ENCODE results near the gene THAP12.
"Not testable (repeated sequence)": the region's sequence is repeated elsewhere in the genome, so short reads cannot be mapped to it uniquely, and the experiment has no call there.

Gene THAP12

GRCh38 chr11:76321340-76321739, 59.6 kb downstream of the THAP12 start:
- H3K9me3 ChIP-seq (ENCODE audit: control insufficient read depth, low read length) = no peaks in the 10 kb centered on the region
- no peaks in the 10 kb centered on the region for H3K36me3 ChIP-seq (ENCODE audit: control insufficient read depth, insufficient read depth, low read length)
- H3K27ac ChIP-seq (ENCODE audit: insufficient read depth, low read length, poor library complexity, severe bottlenecking) = no peak overlapping the region
- H3K4me1 ChIP-seq (ENCODE audit: control insufficient read depth, insufficient read depth, low read length, poor library complexity, severe bottlenecking) = peaks cover 5% of the 10 kb centered on the region
- peaks cover 7% of the 10 kb centered on the region for H3K27me3 ChIP-seq (replicated peaks; ENCODE audit: control insufficient read depth, insufficient read depth, low read length, poor library complexity, severe bottlenecking)
- DNase-seq = no peak
- no peak overlapping the region for H3K4me3 ChIP-seq (ENCODE audit: insufficient read depth, low read depth, low read length, poor library complexity, severe bottlenecking)

GRCh38 chr11:76320929-76321328, 60.0 kb downstream of the THAP12 start:
- H3K4me1 ChIP-seq (ENCODE audit: control insufficient read depth, insufficient read depth, low read length, poor library complexity, severe bottlenecking) = peaks cover 5% of the 10 kb centered on the region
- peaks cover 7% of the 10 kb centered on the region for H3K27me3 ChIP-seq (replicated peaks; ENCODE audit: control insufficient read depth, insufficient read depth, low read length, poor library complexity, severe bottlenecking)
- no peaks in the 10 kb centered on the region for H3K36me3 ChIP-seq (ENCODE audit: control insufficient read depth, insufficient read depth, low read length)
- no peak overlapping the region for H3K27ac ChIP-seq (ENCODE audit: insufficient read depth, low read length, poor library complexity, severe bottlenecking)
- no peak for DNase-seq
- H3K4me3 ChIP-seq (ENCODE audit: insufficient read depth, low read depth, low read length, poor library complexity, severe bottlenecking) = no peak overlapping the region
- no peaks in the 10 kb centered on the region for H3K9me3 ChIP-seq (ENCODE audit: control insufficient read depth, low read length)

DNA sequence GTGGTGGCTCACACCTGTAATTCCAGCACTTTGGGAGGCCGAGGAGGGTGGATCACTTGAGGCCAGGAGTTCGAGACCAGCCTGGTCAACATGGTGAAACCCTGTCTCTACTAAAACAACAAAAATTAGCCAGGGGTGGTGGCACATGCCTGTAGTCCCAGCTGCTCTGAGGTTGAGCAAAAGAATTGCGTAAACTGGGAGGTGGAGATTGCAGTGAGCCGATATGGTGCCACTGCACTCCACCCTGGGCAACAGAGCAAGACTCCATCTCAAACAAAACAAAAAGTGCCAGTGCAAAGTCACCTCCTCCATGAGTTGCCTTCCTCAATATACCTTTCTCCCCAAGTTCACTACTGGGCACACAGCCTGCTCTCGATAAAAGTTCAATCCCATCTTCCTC, 61.1 kb downstream of the THAP12 start:
- not testable (repeated sequence) for H3K27me3 ChIP-seq (replicated peaks; ENCODE audit: control insufficient read depth, insufficient read depth, low read length, poor library complexity, severe bottlenecking); H3K4me3 ChIP-seq (ENCODE audit: insufficient read depth, low read depth, low read length, poor library complexity, severe bottlenecking); DNase-seq; H3K9me3 ChIP-seq (ENCODE audit: control insufficient read depth, low read length); H3K4me1 ChIP-seq (ENCODE audit: control insufficient read depth, insufficient read depth, low read length, poor library complexity, severe bottlenecking); H3K27ac ChIP-seq (ENCODE audit: insufficient read depth, low read length, poor library complexity, severe bottlenecking); H3K36me3 ChIP-seq (ENCODE audit: control insufficient read depth, insufficient read depth, low read length)

- Histone ChIP-seq H3K27ac (ENCODE audit: insufficient read depth, low read length, poor library complexity, severe bottlenecking) (no peak overlapping the region), H3K4me3 (ENCODE audit: insufficient read depth, low read depth, low read length, poor library complexity, severe bottlenecking) (no peak overlapping the region), H3K9me3 (ENCODE audit: control insufficient read depth, low read length) (no peaks in the 10 kb centered on the region), H3K4me1 (ENCODE audit: control insufficient read depth, insufficient read depth, low read length, poor library complexity, severe bottlenecking) (peaks cover 5% of the 10 kb centered on the region), H3K36me3 (ENCODE audit: control insufficient read depth, insufficient read depth, low read length) (no peaks in the 10 kb centered on the region), H3K27me3 (replicated peaks; ENCODE audit: control insufficient read depth, insufficient read depth, low read length, poor library complexity, severe bottlenecking) (peaks cover 7% of the 10 kb centered on the region)
- DNase-seq = peak; percentile 64 to 78 (median 72)
These were observed 62.1 kb downstream of the THAP12 start for GRCh38 chr11:76318744-76319384.

DNA sequence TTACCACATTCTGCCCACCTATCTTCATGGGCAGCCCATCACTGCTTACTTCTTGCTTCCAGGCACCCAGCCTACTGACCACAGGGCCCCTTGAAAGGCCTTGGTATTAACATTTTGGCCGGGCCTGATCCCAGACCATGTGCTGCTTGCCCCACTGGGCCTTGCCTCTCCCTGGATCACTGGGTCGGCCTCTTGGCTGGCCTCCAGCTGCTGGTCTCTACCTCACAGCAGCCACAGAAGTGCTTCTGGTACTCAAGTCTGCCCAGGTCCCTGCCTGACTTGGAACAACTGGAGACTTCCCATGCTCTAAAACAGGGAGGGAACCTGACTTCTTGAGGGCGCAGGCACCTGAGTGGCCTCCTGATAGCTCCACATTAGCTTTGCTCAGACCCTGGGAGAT, 63.6 kb downstream of the THAP12 start:
- H3K4me1 ChIP-seq (ENCODE audit: control insufficient read depth, insufficient read depth, low read length, poor library complexity, severe bottlenecking) = peaks cover 5% of the 10 kb centered on the region
- no peaks in the 10 kb centered on the region for H3K36me3 ChIP-seq (ENCODE audit: control insufficient read depth, insufficient read depth, low read length)
- no peaks in the 10 kb centered on the region for H3K9me3 ChIP-seq (ENCODE audit: control insufficient read depth, low read length)
- DNase-seq = no peak
- H3K27me3 ChIP-seq (replicated peaks; ENCODE audit: control insufficient read depth, insufficient read depth, low read length, poor library complexity, severe bottlenecking) = peaks cover 7% of the 10 kb centered on the region
- no peak overlapping the region for H3K4me3 ChIP-seq (ENCODE audit: insufficient read depth, low read depth, low read length, poor library complexity, severe bottlenecking)
- H3K27ac ChIP-seq (ENCODE audit: insufficient read depth, low read length, poor library complexity, severe bottlenecking) = no peak overlapping the region

- no peak for DNase-seq
- no peak overlapping the region for H3K27ac ChIP-seq (ENCODE audit: insufficient read depth, low read length, poor library complexity, severe bottlenecking)
- H3K4me3 ChIP-seq (ENCODE audit: insufficient read depth, low read depth, low read length, poor library complexity, severe bottlenecking) = no peak overlapping the region
- peaks cover 7% of the 10 kb centered on the region for H3K27me3 ChIP-seq (replicated peaks; ENCODE audit: control insufficient read depth, insufficient read depth, low read length, poor library complexity, severe bottlenecking)
- H3K9me3 ChIP-seq (ENCODE audit: control insufficient read depth, low read length) = no peaks in the 10 kb centered on the region
- no peaks in the 10 kb centered on the region for H3K4me1 ChIP-seq (ENCODE audit: control insufficient read depth, insufficient read depth, low read length, poor library complexity, severe bottlenecking)
- no peaks in the 10 kb centered on the region for H3K36me3 ChIP-seq (ENCODE audit: control insufficient read depth, insufficient read depth, low read length)
These were observed 64.2 kb downstream of the THAP12 start for GRCh38 chr11:76316726-76317125.

DNA sequence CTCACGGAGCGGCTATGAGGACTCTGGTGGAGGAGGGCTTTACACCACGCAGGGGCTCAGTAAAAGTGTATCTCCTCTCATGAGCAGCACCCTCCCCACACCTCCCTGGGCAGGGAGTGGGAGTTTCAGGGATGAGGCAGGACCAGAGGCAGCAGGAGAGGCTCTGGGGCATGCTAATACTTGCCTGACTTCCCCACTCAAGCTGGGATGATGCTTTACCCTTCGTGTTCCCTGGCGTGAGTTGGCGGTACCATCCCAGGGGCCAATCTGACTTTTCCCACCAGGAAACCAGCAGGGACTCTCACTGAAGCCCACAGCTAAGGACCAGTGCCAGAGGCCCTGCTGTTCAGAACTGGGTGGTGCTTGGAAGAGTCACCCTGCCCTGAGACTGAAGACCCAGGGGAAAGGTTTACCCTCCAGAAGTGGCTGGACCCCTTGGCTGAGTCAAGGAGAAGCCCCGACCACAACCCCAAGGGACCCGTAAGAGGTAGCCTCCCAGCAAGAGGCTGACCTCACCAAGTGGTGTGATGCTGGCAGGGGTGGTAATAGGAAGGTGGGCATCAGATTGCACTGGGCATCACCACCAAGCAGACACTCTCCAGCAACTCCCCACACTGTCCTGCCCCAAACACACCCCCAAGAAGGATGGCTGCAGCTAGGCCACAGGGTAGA, 65.6 kb downstream of the THAP12 start:
- Histone ChIP-seq H3K27me3 (replicated peaks; ENCODE audit: control insufficient read depth, insufficient read depth, low read length, poor library complexity, severe bottlenecking) (peaks cover 3% of the 10 kb centered on the region), H3K36me3 (ENCODE audit: control insufficient read depth, insufficient read depth, low read length) (no peaks in the 10 kb centered on the region)
- no peak for DNase-seq

GRCh38 chr11:76314741-76315090, 66.2 kb downstream of the THAP12 start:
- H3K4me1 ChIP-seq (ENCODE audit: control insufficient read depth, insufficient read depth, low read length, poor library complexity, severe bottlenecking) = no peaks in the 10 kb centered on the region
- H3K9me3 ChIP-seq (ENCODE audit: control insufficient read depth, low read length) = no peaks in the 10 kb centered on the region
- no peaks in the 10 kb centered on the region for H3K27me3 ChIP-seq (replicated peaks; ENCODE audit: control insufficient read depth, insufficient read depth, low read length, poor library complexity, severe bottlenecking)
- no peak overlapping the region for H3K27ac ChIP-seq (ENCODE audit: insufficient read depth, low read length, poor library complexity, severe bottlenecking)
- H3K36me3 ChIP-seq (ENCODE audit: control insufficient read depth, insufficient read depth, low read length) = no peaks in the 10 kb centered on the region
- H3K4me3 ChIP-seq (ENCODE audit: insufficient read depth, low read depth, low read length, poor library complexity, severe bottlenecking) = no peak overlapping the region
- no peak for DNase-seq

More for the DNA sequence above, 65.6 kb downstream of the THAP12 start:
- no peak overlapping the region for H3K4me3 ChIP-seq (ENCODE audit: insufficient read depth, low read depth, low read length, poor library complexity, severe bottlenecking)
- H3K9me3 ChIP-seq (ENCODE audit: control insufficient read depth, low read length) = no peaks in the 10 kb centered on the region
- H3K4me1 ChIP-seq (ENCODE audit: control insufficient read depth, insufficient read depth, low read length, poor library complexity, severe bottlenecking) = no peaks in the 10 kb centered on the region
- no peak overlapping the region for H3K27ac ChIP-seq (ENCODE audit: insufficient read depth, low read length, poor library complexity, severe bottlenecking)

GRCh38 chr11:76313913-76314740, 66.8 kb downstream of the THAP12 start:
- H3K27ac ChIP-seq (ENCODE audit: insufficient read depth, low read length, poor library complexity, severe bottlenecking) = no peak overlapping the region
- no peaks in the 10 kb centered on the region for H3K4me1 ChIP-seq (ENCODE audit: control insufficient read depth, insufficient read depth, low read length, poor library complexity, severe bottlenecking)
- H3K36me3 ChIP-seq (ENCODE audit: control insufficient read depth, insufficient read depth, low read length) = no peaks in the 10 kb centered on the region
- H3K4me3 ChIP-seq (ENCODE audit: insufficient read depth, low read depth, low read length, poor library complexity, severe bottlenecking) = no peak overlapping the region
- no peak for DNase-seq
- H3K27me3 ChIP-seq (replicated peaks; ENCODE audit: control insufficient read depth, insufficient read depth, low read length, poor library complexity, severe bottlenecking) = no peaks in the 10 kb centered on the region
- no peaks in the 10 kb centered on the region for H3K9me3 ChIP-seq (ENCODE audit: control insufficient read depth, low read length)

GRCh38 chr11:76313271-76313670, 67.7 kb downstream of the THAP12 start:
- DNase-seq = no peak
- no peaks in the 10 kb centered on the region for H3K27me3 ChIP-seq (replicated peaks; ENCODE audit: control insufficient read depth, insufficient read depth, low read length, poor library complexity, severe bottlenecking)
- no peak overlapping the region for H3K4me3 ChIP-seq (ENCODE audit: insufficient read depth, low read depth, low read length, poor library complexity, severe bottlenecking)
- H3K9me3 ChIP-seq (ENCODE audit: control insufficient read depth, low read length) = no peaks in the 10 kb centered on the region
- H3K36me3 ChIP-seq (ENCODE audit: control insufficient read depth, insufficient read depth, low read length) = no peaks in the 10 kb centered on the region
- no peaks in the 10 kb centered on the region for H3K4me1 ChIP-seq (ENCODE audit: control insufficient read depth, insufficient read depth, low read length, poor library complexity, severe bottlenecking)
- H3K27ac ChIP-seq (ENCODE audit: insufficient read depth, low read length, poor library complexity, severe bottlenecking) = no peak overlapping the region
